HG02938 (cell line): Measurements from ENCODE around the gene GLB1L3.

Experiments used
- ATAC-seq: cut with Tn5 transposase; IDR thresholded peaks from one replicate; pipeline ENCODE4 v1.9.1; 2021; ENCODE audit warnings: mild to moderate bottlenecking, moderate library complexity; ENCODE audit not compliant: unreplicated experiment

GLB1L3 gene

GRCh38 chr11:134359646-134360045 is 83.5 kb downstream of the GLB1L3 start:
- ATAC-seq = no peak

- ATAC-seq = peak; percentile 79
These were observed 84.1 kb downstream of the GLB1L3 start for GRCh38 chr11:134360050-134360835.

- ATAC-seq = no peak
These were observed 85.5 kb downstream of the GLB1L3 start for GRCh38 chr11:134361661-134362060.

- ATAC-seq = no peak
These were observed 86.2 kb downstream of the GLB1L3 start for GRCh38 chr11:134362192-134362901.

GRCh38 chr11:134363161-134363560 is 87.0 kb downstream of the GLB1L3 start:
- no peak for ATAC-seq

- no peak for ATAC-seq
These were observed 87.4 kb downstream of the GLB1L3 start for GRCh38 chr11:134363592-134363991.

- no peak for ATAC-seq
These were observed 88.1 kb downstream of the GLB1L3 start for GRCh38 chr11:134364261-134364660.

GRCh38 chr11:134365011-134365925 is 89.1 kb downstream of the GLB1L3 start:
- ATAC-seq = no peak

GRCh38 chr11:134366254-134366653 is 90.1 kb downstream of the GLB1L3 start:
- ATAC-seq = no peak

- ATAC-seq = no peak
These were observed 91.6 kb downstream of the GLB1L3 start for GRCh38 chr11:134367781-134368180.
